NCI-H146 treated with DMSO at 0.1 percent for 48 hours (cell line): Measurements from ENCODE around the gene DENND11.

ENCODE experiments used
- DNase-seq: peaks from one replicate; lab custom pipeline; 2025; ENCODE audit not compliant: unreplicated experiment; lab: John Stamatoyannopoulos, UW

DENND11 gene, protein sequence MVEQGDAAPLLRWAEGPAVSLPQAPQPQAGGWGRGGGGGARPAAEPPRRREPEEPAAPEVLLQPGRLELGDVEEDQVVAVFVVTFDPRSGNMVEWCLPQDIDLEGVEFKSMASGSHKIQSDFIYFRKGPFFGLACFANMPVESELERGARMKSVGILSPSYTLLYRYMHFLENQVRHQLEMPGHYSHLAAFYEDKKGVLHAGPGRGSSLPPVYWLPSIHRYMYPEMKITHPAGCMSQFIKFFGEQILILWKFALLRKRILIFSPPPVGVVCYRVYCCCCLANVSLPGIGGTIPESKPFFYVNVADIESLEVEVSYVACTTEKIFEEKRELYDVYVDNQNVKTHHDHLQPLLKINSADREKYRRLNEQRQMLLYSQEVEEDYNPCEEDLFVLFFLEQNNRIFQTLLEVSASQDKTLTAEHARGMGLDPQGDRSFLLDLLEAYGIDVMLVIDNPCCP

DNA sequence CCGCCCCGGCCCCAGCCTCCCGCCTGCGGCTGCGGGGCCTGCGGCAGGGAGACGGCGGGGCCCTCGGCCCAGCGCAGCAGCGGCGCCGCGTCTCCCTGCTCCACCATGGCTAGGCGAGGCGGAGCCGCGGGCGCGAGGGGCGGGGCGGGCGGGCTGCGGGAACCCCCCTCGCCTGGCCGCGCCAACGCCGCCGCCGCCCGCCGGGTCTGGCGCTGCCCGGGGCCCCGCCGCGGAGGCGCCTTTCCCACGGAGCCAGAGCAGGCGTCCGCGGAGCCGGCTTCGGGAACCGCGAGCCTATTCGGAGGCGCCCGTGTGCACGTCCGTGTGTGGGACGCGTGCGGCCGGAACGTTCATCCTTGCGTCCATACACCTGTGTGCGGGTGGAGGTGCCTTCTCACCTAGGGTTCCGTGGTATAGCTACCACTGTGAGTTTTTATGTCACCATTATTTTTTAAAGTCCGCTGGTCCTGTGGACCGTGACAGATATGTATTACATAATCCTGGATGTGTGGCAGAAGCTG, at the start of gene DENND11:
Gene DENND11, minus strand, starts transcription at position 120 of the 521 bp plus-strand sequence. Its CDS starts 13 bp downstream, at position 107.
- DNase-seq: no peak

DNA sequence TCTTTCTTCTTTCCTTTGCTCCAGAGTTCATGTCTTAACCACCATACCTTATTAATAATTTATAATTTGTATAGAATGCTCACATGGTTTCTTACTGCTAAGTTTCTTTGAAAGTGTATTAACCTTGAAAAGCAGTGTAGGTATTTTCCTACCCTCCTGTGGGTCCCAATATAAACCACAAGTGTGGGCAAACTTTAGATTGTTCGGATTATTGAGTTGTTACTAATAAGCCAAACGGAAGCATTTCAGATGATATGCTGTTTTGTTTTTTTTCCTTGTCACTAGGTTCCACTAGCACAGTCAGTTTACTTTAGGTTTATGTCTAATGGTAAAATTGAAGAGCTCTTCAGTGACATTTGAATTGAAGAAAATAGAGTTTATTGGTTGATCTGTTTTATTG, 46.4 kb upstream of the DENND11 start:
- DNase-seq: no peak

DNA sequence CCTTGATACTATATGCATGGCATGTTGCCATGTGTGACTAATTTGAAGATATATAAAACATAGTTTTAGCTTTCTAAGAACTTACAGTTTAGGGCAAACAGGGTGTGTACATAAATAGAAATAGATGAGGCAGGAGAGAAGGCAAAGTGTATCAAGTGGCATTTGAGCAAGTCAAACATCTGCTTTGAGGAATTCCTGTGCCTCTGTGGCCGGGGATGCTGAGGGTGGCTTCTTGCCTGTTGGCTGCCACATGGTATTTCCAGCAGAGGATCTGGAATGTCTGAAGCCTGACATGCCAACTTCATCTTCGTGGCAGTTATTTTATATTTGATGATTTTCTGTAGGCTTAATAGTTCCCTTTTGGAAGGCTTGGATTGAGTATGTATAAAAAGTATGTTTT, 42.2 kb upstream of the DENND11 start:
- no peak for DNase-seq

DNA sequence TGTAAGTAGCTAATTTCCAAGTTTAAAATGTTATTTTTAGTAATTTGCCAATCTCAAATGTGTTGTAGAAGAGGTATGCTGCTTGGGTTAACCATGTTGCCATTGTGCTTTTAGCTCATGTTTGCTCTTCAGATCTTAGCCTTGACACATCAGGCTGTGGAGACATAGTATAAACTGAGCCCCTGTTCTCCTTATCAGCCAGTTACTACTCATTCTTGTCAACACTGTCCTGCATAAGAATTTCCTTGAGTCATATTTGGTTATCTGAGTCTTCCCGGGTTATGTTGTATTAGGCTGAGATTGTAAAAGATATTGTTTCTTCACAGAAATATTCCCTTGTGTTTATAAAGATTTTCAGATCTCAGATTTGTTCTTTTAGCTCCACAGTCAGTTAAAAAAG, 40.3 kb upstream of the DENND11 start:
- DNase-seq: no peak

DNA sequence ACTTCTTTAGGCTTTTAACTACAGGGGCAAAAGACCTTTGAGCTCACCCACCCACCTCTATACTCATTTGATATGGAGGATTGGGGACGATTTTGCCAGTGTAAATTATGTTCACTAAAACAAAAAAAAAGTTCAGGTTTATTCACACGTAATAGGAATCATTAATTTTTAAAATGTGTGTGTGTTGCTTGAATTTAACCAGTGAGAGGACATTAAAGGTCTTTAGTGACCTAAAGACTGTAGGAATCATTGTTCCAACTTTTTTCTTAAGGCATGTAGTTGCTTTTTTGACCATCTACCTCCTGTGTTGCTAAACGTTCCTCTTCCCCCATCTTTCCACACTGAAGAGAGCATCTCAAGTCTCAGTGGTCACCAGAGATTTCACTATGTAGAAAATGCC, 37.3 kb upstream of the DENND11 start:
- no peak for DNase-seq

DNA sequence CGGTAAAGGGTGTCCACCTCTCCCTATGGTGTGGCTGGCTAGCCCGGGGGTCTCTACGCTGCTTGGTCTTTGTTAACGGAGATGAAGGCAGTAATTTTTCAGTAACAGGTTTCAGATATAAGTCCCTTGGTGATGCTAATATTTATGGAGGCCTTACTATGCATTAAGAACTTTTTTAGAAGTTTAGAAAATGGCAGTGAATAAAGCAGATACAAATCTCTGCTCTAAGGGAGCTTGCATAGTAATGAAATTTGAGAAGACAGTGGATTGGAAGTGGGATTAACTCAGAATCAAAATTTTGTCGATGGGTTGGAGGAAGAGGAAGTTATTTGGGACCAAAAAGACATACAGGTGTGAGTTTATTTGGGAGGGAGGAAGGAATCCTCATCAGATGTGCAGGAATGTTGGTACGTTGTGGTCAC, 36.6 kb upstream of the DENND11 start:
- DNase-seq: no peak

DNA sequence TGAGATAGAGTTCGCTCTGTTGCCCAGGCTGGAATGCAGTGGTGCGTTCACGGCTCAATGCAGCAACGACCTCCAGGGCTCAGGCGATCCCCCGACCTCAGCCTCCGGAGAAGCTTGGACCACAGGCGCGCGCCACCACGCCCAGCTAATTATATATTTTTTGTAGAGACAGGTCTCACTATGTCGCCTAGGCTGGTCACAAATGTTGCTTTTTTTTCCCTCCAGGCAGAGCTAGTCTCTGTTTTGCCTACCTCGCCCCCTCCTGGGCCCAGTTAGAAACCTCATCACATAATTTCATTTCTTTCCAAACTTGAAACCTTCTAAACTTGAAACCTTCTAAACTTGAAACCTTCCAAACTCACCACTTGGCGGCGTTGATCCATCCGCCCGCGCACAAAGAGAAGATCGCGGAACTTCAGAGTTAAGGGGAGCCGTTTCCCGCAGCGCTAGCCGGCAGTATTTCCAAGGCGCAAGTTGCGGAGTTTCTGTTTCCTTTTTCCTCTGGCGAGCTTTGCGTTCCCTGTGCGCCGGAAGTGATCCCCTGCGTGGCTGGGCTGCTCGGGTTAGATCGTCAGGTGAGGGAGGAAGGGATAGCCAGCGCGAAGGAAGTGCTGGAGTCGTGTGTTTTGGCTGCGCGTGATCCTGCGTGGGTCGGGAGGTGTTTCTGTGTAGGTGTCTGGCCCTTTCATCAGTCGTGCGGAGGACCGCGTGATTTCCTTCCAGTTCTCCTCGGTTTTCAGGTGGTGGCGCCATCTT, 36.0 kb upstream of the DENND11 start, which contains the start of gene SSBP1:
Gene SSBP1, plus strand, starts transcription at position 523 of the 756 bp plus-strand sequence. CDS start 809 bp downstream, outside the sequence.
- DNase-seq: peak; percentile 95

DNA sequence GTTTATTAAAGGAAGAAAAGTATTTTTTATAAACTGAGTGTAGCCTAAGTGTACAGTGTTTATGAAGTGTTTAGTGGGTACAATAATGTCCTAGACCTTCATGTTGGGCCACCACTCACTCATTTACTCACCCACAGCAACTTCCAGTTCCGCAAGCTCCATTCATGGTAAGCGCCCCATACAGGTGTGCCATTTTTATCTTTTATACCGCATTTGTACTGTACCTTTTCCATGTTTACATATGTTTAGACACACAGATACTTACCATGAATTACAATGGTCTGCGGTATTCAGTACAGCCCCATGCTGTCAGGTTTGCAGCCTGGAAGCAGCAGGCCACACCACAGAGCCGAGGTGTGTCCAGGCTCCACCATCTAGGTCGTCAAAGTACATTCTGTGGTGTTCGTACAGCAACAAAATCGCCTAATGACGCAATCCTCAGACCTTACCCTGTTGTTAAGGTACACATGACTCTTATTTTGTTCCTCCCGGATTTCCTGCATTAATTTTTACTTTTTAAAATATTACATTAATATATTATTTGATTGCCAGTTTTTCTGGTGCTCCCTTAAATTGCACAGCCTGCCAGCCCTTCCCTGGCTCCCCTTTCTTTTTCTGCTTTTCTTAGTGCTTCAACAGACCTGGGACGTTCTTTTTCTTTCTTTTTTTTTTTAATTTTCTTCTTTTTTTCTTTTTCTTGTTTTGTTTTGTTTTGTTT, 35.3 kb upstream of the DENND11 start:
- peak; percentile 49 for DNase-seq

DNA sequence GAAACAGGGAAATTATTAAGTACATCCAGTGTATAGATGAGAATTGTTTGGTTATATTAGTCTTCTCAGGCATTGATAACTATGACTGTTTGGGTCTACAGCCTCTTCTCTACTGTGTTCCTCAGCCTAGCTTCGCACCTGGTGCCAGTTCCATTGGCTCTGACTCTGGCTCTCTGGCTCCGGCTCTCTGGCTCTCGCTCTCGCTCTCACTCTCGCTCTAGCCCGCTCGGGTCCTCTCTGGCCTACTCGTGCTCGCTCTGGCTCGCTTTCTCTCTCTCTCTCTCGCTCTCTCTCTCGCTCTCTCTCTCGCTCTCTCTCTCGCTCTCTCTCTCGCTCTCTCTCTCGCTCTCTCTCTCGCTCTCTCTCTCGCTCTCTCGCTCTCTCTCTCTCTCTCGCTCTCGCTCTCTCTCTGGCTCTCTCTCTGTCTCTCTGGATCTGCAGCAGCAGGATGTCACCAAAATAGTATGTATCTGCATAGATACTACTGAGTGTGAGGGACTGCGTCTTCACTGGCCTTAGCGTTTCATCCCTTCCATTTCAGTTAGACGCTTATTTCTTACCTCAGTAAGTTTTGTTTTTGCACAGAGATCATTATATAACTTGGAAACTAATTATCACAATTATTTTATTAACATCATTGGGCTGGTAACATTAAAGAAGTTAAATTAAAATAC, 29.6 kb upstream of the DENND11 start:
- no peak for DNase-seq

DNA sequence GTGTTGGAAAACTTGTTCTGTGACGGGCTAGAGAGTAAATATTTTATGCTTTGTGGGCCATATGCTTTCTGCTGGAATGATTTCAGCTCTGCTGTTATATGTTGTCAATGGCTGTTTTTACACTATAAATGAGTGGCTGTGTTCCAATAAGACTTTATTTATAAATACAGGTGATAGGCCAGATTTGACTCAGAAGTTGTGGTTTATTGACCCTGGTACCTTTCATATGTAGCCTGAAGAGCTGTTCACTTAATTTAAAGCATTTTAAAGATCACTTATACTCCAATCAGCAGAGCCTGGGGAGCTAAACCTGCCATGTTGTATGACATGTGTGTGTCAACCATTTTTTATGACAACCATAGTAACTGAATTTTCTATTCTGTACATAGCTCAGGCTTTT, 27.1 kb upstream of the DENND11 start:
- no peak for DNase-seq

DNA sequence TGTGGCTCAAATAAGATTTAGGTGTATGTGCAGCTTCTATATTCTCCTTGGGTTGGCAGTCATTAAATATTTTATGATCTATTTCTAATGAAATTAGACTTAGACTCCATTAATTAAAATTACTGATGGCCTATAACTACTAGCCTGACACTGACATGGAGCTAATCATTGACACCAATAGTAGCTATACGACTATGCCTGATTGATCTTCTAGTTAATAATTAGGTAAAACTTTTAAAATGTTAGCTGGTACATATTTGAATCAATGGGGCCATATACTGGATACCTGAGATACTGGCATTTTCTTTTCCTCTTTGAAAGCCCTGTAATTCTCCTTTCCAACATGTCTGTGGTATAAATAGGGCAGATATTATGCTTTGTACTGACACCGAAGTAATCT, 20.6 kb upstream of the DENND11 start:
- no peak for DNase-seq

DNA sequence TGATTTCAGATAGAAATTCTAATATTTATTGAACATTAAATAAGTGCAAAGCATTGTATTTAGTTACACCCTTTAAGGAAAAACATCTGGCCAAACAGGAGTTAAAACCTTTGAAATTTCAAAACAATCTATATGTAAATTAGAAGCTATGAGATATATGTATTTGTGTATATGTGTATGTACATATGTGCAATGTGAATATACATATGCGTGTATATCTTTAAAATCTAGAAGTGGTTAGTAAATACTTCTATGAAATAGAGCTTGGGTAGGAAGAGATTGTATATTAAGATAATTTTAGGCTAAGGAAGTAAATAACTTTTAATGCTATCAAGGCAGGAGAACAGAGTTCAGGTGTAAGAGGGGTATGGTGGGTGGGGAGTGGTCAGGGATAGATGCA, 15.5 kb upstream of the DENND11 start:
- no peak for DNase-seq

DNA sequence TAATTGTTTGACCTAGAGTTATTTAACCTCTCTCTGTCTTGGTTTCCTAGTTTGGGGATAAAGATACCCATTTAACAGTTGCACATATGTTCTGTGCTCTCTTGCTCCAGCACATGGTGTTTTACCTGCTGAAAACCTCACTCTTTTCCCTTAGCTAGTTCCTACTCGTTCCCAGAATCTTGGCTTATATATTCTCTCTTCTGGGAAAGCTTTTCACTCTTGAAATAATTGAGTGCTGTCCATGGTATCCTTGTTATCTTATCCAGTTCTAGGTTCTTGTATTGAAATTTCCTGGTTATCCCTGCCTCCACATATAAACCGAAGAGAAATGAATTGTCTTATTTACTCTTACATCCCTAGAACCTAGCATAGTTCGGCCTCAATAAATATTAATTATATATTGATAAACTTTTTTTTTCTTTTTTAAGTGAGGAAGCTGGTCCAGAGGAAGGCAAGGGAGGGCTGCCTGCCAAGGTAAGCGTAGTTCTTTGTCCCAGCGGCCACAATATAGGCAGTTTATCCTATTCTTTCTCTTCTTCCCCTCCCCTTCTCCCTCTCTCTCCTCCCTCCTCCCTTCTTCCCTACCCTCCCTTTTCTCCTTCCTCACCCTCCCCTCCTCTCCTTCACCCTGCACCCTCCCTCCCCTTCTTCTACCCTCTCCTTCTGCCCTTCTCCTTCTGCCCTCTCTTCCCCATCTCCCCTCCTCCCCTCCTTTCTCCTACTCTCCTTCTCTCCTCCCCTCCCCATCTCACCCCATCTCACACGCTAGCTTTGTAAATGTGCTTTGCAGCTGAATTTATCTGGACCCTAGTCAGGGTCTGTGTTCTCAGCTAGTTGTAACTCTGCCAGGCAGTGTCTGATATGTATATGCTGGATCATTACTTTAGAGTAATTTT, 14.1 kb upstream of the DENND11 start:
- DNase-seq: no peak

DNA sequence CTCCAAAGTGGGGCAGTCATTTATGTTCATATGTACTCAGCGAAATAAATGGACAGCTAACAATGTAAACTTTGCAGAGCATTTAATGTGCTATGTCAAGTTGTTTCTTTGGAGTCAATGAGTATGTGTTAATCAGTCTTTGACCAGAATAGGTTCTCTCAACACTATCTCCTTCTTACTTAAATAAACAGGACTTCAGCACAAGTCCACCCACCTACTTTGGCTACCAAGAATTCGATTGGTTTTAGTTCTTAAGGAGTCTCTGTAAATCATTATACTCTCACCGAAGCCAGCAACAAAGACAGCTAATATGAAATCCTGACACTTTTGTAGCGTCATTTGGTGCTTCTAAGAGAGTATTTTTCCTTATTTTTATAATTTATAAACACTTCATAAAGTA, 13.1 kb upstream of the DENND11 start:
- DNase-seq: no peak

DNA sequence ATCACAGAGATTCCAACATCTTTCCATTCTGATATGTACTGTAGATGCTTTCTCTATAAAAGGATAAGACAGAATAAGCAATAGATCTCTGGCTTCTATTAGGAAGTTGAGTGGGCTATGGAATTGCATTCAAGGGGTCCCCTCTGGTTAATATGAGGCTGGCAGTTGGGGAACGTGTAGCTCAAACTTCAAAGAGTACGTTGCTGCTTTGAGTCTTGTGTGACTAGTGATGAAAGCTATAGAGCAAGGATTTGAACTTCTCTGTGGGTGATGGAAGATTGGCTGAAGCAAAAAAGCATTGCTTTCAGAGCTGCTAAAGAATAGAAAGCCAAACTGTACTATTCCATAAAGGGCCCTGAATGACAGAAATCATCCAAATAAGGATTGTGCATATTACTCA, 12.6 kb upstream of the DENND11 start:
- DNase-seq: no peak

DNA sequence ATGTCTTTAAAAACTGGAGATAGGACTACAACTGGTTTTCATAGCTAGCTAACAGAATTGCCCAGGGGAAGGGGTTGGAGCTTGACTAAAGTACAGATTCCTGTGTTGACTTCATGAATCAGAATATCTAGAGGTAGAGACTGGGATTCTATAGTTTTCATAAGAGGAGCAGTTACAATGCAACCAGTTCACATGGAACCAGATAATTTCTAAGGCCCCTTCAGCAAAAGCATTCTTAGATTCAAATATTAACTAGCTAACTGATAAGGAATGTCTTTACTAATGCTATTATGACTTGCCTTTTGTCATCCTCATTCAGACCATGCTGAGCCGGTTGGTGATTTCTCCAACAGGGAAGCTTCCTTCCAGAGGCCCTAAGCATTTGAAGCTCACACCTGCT, 11.9 kb upstream of the DENND11 start:
- no peak for DNase-seq

DNA sequence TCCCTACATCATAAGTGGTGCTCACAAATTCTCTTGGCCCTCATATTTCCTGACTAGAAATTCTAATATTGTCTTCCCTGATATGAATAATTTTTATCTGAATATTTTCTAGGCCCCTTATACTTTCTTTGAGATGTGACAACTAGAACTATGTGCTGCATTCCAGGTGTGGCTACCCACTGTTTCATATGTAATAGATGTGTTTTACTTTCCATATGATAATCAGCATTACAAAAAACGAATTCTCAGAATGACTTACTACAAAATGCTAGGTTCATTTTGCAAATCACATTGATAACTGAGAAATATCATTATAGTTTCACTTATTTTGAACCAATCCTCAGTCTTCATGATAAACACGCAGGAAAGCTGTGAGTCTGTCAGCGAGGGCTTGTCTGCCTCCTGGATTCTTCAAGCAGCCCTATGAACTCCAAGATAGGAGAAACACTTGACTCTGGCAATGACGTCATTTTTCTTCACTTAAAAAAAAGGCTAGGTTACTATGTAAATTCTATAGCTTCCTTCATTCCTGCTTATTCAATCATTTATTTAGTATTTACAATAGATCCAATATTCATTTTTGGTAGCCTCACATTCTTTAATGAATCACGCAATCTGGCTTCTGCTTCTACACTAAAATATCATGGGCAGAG, 10.8 kb upstream of the DENND11 start:
- no peak for DNase-seq

DNA sequence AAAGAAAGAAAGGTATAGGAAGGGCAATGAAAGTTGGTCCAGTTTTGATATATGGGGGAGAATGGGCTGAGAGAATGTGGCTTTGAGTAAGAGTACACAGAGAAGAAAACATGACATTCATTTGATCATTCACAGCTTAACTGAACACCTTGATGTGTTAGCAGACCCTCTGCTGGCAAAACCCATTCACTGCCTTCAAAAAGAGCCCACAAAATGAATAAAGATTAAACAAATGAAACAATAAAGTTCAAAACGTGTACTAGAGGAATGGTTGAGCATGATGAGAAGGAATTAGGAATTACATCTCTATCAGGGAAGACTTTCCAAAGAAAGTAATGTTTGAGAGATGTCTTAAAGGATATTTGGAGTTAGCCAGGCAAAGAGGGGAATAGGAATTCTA, 8.3 kb upstream of the DENND11 start:
- no peak for DNase-seq

DNA sequence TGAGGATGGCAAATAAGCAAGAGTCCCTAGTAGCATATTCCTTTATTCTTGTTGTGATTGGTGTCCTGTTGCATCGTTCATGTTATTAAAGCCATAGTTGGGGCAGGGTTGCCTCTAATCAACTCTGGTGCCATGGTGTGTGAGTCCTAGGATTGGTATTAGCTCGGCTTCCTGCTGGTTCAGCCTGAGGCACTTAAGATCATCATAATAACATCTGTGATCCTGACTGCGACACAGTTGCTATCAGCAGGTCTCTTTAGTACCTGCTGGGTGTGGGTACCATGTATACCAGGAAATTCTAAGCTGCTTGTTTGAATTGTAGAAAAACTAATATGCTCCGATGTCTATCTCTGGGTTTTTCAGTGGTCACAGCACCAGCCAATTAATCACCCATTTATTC, 7.8 kb upstream of the DENND11 start:
- DNase-seq: peak; percentile 89
